ENCODE measurements around the gene DTD2.
"Not testable (repeated sequence)": the region's sequence is repeated elsewhere in the genome, so short reads cannot be mapped to it uniquely, and the experiment has no call there.

DTD2 gene

GRCh38 chr14:31476131-31476866, 19.0 kb upstream of the DTD2 start:
- no peaks in the 10 kb centered on the region for H3K36me3 ChIP-seq
- intact Hi-C loops (cut with DNase I; ENCODE audit: low total_unique reads) = no loop called here
- H3K4me1 ChIP-seq = peaks cover 0 to 18% (median 8%) of the 10 kb centered on the region in 4 donors
- H3K4me3 ChIP-seq = no peak overlapping the region
- no peaks in the 10 kb centered on the region for H3K27me3 ChIP-seq
- TF ChIP-seq CTCF (IDR thresholded peaks at IDR 0.05) = no peak
- DNase-seq = no peak
- H3K9me3 ChIP-seq = no peaks in the 10 kb centered on the region
- peak overlapping the region; percentile 6 to 67 for H3K27ac ChIP-seq

GRCh38 chr14:31466554-31466953, 9.2 kb upstream of the DTD2 start:
- H3K36me3 ChIP-seq = no peaks in the 10 kb centered on the region
- TF ChIP-seq CTCF (IDR thresholded peaks at IDR 0.05) = no peak
- H3K27me3 ChIP-seq = no peaks in the 10 kb centered on the region
- H3K9me3 ChIP-seq = no peaks in the 10 kb centered on the region
- no peak overlapping the region for H3K4me3 ChIP-seq
- intact Hi-C loops (cut with DNase I; ENCODE audit: low total_unique reads) = no loop called here
- DNase-seq = no peak
- no peak overlapping the region for H3K27ac ChIP-seq
- peaks cover 0 to 10% (median 0%) of the 10 kb centered on the region in 4 donors for H3K4me1 ChIP-seq

GRCh38 chr14:31465111-31465510, 7.8 kb upstream of the DTD2 start:
- H3K27ac ChIP-seq = no peak overlapping the region
- H3K4me3 ChIP-seq = no peak overlapping the region
- DNase-seq = no peak
- H3K9me3 ChIP-seq = no peaks in the 10 kb centered on the region
- no peak for TF ChIP-seq CTCF (IDR thresholded peaks at IDR 0.05)
- H3K36me3 ChIP-seq = no peaks in the 10 kb centered on the region
- H3K4me1 ChIP-seq = peaks cover 0 to 10% (median 0%) of the 10 kb centered on the region in 4 donors
- no peaks in the 10 kb centered on the region for H3K27me3 ChIP-seq
- intact Hi-C loops (cut with DNase I; ENCODE audit: low total_unique reads) = no loop called here

- H3K9me3 ChIP-seq; DNase-seq; H3K36me3 ChIP-seq; intact Hi-C loops (cut with DNase I; ENCODE audit: low total_unique reads); H3K4me3 ChIP-seq; H3K27me3 ChIP-seq; H3K27ac ChIP-seq: not testable (repeated sequence)
- peaks cover 0 to 20% (median 2%) of the 10 kb centered on the region in 4 donors for H3K4me1 ChIP-seq
These were observed 5.1 kb upstream of the DTD2 start for GRCh38 chr14:31462450-31462849.

GRCh38 chr14:31461545-31461944, 4.2 kb upstream of the DTD2 start:
- intact Hi-C loops (cut with DNase I; ENCODE audit: low total_unique reads) = no loop called here

More at GRCh38 chr14:31461545-31461944, 4.2 kb upstream of the DTD2 start:
- Histone ChIP-seq H3K27ac (no peak overlapping the region), H3K4me1 (peaks cover 0 to 20% (median 2%) of the 10 kb centered on the region in 4 donors), H3K4me3 (no peak overlapping the region), H3K27me3 (no peaks in the 10 kb centered on the region), H3K9me3 (no peaks in the 10 kb centered on the region), H3K36me3 (no peaks in the 10 kb centered on the region)
- no peak for TF ChIP-seq CTCF (IDR thresholded peaks at IDR 0.05)
- DNase-seq = no peak
